Right forelimb (tissue), 1 donor: Measurements from ENCODE around the gene POU5F2.

Source experiments
- DNase-seq: peaks from one replicate; pipeline ENCODE4 v3.0.0-alpha.2; 2018

The POU5F2 gene, protein sequence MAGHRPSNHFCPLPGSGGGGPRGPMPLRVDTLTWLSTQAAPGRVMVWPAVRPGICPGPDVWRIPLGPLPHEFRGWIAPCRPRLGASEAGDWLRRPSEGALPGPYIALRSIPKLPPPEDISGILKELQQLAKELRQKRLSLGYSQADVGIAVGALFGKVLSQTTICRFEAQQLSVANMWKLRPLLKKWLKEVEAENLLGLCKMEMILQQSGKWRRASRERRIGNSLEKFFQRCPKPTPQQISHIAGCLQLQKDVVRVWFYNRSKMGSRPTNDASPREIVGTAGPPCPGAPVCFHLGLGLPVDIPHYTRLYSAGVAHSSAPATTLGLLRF

DNA sequence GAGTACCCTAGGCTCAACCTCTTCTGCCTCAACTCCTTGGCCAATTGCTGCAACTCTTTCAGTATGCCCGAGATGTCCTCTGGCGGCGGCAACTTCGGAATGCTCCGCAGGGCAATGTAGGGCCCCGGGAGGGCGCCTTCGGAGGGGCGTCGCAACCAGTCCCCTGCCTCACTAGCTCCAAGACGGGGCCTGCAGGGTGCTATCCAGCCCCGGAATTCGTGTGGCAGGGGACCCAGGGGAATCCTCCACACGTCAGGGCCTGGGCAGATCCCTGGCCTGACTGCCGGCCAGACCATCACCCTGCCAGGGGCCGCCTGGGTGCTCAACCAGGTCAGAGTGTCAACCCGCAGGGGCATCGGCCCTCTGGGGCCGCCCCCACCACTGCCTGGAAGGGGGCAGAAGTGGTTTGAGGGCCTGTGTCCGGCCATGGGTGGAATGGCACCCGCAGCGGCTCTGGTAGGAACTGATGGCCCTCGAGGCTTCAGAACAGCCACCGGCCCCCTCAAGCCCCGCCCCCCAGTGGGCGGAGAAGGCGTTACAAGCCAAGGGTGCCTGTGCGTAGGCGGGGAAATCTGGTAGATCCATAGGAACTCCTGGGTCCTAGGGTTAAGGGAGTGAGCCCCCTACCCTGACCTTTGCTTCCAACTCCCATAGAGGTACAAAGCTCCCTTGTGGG is at the start of gene POU5F2:
Gene POU5F2 (minus strand): TSS at position 465 of the 676 bp plus-strand sequence. CDS start 37 bp downstream, at position 428.
- no peak for DNase-seq

DNA sequence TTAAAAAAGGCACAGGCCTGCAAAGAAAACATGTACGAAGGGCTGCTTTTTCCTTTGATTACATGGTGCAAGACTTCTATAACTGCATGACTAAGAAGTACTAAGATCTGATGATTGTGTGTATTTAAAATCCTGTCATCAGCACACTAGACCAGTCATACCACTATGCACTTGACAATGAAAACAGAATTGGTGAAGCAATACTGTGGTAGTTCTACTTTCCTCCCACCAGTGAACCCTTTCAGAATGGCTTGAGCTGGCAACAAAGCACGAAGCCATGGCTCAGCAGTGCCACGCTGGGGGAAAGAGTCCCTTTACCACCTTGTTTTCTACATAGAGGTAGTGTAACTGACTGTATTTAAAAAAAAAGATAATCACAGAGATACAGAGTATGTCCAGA is 49.0 kb upstream of the POU5F2 start:
- DNase-seq = no peak

DNA sequence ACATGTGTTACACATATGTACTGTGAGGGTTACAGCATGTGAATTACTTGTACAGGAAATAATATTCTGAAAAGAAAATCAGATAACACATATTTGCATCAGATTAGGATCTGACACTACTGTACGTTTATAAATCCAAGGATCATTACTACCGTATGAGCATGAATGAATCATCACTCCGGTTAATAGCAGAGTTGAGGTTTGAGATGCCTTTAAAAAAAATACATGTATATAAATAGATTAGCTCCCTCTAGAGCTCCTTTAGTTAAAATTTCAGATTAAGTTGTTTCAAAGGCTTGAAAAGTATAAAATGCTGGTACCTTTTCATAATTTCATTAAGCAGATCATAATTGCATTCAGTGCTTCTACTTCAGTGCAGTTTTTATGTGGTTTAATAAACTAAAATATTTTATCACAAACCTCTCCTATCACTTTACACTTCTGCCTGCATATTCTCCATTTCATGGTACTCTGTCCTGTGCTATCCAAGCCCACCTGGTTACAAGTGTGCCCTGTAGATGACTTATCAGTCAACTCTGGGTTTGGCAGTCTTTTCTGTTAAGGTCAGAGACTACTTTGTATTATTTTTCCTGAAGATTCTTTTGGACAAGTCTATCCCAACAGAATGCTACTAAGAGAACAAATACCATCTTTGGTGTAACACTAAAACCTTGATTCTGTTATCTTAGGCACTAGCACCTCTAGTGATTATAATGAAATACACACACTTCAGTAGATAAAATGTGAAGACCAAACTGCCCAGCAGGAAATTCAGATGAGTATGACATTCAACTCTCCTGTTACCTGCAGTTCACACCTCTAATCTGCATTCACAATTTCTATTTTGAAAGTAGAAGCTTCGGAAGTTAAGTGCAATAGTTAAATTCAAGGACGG is 48.0 kb upstream of the POU5F2 start:
- no peak for DNase-seq

DNA sequence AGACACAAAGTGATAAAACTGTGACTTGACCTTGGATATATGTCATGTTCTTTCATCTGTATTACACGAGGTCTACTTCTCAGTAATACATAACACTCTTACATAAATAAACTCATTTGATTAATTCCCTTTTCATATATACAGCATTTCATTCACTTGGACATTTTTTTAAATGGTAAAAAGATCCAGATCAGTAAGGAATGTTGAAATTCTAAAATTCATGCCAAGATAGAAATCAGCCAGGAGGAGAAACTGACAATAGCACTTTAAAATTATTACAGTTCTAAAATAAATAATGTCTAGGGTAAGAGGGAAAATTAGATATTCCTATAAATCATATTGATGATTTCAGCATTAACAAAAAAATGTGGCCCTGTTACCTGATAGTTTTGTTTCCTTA is 46.2 kb upstream of the POU5F2 start:
- DNase-seq = no peak

DNA sequence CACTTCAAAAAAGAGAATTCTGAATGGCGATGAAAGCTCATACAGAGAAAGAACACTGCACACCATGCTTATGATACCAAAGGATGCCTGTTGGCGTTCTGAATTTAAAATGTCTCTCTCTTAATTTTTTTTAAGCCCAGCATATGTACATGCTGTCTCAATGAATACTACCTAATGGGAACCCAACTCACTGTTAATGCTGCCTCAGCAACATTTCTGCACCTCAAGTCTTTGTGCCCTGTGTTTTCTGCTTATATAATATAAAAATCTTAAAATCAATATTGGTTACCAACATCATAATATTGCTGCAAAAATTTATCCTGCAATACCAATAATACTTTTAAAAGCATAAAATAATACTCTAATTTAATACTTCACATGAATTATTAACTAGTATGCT is 44.1 kb upstream of the POU5F2 start:
- no peak for DNase-seq

DNA sequence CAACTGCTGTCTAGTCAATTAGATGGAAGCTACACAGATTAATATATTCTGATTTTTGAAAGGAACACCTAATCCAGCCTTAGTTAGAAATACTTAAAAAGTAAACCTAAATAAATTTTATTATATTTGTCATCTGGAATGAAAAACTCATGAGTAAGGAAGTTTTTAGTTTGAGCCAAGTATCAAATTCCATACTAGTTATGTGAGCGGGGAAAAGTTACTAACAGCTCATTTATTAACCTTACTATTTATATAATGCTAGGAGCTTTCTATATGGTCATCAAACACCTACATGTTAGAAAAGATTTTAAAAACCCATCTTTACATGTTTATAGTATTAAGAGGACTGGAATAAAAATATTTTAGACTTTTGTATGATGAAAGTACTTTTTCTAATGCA is 41.6 kb upstream of the POU5F2 start:
- no peak for DNase-seq

DNA sequence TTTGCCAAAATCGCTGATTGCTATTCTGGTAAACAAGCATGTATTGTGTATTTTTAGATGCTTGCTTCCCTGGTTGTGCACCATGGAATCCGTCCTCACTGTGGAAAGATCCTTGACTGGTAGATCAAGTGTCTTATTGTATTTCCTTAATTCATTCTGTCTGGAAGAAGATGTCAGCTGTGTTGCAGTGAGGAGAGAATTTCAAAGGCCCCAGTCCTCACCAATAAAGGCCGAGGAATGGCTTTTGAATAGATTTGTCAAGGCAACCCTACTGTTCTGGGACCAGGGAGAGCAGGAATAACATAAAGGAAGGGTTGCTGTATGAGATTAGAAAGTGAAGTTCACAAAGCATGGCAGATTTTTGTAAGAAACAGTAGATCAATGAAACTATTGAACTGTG is 36.2 kb upstream of the POU5F2 start:
- DNase-seq = no peak

DNA sequence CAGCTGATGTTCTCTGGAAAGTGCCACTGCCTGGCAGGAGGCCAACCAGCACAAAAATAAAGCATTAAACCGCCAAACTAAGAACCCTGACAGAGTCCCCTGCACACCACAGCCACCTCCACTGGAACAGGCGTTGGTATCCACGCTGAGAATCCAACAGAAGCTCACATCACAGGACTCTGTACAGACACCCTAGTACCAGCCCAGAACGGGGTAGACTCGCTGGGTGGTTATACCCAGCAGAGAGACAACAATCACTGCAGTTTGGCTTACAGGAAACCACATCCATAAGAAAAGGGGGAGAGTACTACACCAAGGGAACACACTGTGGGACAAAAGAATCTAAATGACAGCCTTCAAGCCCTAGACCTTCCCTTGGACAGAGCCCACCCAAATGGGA is 15.0 kb upstream of the POU5F2 start:
- no peak for DNase-seq

DNA sequence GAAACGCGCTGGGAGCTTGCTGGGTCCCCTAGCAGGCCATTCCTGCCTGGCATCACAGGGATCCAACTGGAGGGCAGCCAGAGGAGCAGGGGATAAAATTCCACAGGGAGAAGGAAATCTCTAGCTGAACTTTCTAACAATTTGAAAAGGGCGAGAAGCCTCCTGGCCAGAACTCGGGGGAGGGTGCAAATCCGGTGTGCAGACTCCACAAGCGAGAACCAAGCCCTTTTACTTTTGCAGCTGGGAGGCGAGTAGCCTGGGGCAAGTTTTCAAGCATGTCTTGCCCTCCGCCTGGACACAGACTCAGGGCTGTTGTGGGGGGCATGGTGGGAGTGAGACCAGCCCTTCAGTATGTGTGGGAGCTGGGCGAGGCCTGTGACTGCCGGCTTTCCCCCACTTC is 14.3 kb upstream of the POU5F2 start:
- DNase-seq = no peak

DNA sequence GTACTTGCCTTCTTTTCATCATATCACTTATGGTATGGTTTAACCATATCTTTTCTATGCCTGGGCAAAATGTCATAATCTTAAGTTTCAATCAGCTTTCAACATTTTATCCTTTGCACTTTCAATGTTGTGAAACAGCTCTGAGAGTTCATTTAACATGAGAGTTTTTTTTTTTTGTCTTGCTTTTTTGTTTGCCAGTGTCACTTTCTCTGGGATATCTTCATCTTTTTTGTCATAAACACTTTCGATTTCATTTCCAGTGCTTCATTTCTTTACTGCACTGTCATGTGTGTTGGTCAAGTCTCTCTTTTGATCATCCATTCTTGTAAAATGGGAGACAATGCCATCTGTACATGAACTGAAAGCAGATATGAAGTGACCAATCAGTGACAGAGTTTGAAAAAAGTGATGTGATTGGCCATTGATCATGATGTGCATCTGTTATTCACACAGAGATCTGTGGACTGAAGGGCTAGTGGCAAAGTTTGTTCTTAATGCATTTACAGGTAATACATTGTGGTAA is 7.5 kb upstream of the POU5F2 start:
- no peak for DNase-seq

DNA sequence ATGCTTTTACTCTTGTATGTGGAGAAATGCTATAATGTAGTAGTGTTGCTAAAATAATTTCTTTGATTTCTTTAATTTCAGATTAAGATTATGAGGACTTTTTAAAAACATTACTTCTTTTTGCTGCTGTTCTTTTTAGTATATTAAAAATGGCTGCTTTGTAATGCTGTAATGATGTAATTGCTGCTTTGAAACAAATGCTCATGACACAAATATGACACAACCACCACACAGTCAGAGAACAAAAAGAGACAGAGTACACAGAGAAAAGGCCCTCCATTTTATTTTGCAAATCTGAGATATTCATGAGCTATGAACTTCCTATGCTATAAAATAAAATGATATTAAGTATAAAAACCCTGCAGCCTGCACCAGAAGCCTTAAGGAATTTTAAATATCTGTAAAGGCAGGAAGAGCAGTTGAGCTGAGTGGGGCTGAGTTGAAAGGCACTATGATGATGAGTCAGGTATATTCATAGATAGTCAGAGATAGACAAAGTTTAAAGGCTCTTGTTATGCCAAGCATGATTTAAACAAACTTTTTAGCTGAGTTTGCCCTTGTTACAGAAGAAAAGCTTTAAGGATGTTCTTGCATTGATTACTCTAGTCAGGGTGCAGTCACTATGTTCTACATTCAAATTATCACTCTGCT is 5.1 kb upstream of the POU5F2 start:
- DNase-seq = no peak

DNA sequence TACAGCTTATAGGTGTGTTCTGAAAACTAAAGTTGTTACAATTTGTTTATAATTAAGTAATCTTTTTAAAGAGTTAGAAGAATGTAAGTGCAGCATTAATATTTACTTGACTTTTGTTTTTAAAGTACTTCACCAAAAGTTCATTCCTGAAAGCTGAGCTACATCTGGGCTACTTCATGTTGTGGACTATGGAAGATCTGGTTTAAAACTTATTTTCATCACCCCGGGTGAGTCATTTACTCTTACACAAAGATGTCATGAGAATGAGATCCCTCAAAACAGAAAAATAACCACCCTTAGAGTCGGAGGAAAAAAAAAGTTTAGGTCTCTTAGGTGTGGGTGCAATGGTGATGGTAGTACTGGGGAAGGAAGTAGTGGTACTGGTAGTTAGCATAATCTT is 5.1 kb downstream of the POU5F2 start:
- DNase-seq = no peak

DNA sequence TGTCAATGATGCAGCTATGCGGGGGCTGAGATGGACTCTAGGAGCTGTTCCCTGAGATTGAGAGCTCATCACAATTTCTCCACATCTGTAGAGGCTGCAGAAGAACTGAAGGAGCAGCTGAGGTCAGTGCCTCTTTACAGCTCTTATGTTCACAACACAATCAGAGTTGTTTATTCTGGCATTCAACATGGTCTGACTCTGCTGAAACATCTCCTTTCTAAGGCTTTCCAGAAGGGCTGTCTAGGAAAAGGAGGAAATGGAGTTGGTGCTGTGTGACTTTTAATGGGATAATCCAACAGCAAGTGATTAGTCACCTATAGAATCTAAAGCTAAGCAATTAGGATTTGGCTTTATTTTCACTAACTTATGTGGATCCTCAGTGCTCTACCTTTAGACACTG is 6.0 kb downstream of the POU5F2 start:
- no peak for DNase-seq

DNA sequence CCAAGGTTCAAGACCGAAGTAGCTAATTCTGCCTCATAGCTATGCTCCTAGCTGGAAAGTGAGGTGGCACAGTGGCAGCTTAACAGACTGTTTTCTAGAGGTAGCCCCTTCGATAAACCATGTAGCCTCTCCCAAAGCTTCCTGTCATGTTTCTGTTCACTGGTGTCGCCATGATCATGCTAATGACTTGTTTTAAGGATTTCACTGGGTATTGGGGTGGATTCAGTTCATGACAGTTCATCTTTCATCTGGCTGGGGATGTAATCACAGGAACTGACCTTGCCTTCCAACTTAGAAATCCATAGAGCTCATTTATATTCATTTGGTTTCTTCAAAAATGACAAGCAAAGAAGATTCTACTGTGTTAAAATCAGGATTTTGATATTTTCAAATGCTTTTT is 9.4 kb downstream of the POU5F2 start:
- no peak for DNase-seq

DNA sequence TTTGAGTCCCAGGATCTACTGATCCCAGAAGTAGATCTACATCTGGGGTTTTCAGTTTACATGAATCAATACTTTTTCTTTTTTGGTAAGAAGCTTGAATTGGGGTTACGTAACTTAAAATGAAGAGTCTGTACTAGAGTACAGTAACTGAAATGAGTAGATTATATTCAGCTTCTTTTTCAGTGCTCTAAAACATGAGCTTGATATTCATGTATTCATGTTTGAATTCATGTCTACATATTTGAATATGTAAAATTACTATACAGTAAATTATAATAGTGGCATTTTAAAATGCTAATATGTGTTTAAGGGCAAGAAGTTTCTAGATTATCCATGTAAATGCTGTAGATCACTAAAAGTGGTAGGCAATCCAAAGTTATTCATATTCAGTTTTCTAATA is 14.8 kb downstream of the POU5F2 start:
- no peak for DNase-seq

DNA sequence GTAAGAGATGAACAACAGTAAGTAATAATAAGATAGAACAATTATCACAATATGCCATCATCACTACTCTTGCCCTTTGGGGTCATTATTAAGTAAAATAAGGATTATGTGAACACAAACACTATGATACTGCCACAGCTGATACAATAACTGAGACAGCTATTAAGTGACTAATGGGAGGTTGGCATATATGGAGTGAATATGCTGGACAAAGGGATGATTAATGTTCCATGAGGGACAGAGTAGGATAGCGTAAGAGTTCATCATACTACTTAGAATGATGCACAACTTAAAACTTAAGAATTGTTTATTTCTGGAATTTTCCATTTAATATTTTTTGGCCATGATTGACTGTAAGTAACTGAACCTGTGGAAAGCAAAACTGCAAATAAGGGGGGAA is 16.6 kb downstream of the POU5F2 start:
- DNase-seq = no peak

DNA sequence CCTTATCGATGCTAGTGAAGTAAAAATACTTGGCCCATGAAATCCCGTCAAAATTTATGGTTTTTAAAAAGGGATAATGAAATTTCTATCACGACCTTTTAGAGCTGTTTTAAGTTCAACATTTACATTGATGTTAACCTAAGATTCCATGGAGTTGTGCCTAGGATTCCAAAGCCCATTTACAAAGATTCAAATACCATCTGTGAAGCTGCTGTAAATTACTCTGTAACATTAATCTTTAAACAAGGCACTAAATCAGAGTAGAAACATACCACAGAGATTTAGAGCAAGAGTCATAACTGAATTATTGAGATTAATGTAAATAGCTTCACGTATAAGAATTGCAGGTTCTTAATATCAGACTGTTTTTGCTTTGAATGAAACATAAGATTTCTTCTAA is 17.7 kb downstream of the POU5F2 start:
- no peak for DNase-seq

DNA sequence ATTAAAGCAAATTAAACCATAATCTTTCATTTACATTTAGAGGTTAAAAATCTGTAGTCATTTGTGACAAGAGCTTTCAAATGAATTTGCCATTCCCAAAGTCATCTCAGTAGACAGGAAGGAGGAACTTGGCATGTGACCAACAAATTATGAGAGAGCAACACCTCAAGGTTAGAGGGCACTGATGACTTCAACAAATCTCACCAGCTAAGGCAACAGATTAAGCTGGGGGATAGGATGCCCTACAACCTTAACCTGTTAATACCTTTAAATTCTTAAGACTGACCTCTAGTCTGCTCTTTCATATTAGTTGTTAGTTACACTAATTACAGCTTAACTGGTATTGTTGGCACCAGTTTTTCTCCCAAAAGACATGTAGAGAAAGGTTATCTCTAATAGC is 18.4 kb downstream of the POU5F2 start:
- no peak for DNase-seq

DNA sequence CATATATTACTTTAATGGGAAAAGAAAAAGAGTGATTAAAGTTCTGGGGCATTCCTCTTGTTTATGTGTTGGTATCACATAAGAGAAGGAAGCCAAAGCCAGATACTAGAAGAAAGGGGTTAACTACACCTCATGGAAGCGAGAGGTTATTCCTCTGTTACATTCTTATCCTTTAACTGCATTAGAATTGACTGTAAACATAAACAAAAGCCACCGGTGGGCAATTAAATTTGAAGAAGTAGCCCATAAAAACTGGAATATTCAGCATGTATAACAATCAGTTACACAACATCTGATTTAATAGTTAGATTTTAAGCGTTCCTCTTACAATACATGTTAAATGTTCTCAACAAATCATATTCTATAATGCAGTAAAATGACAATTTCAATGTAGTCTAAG is 18.8 kb downstream of the POU5F2 start:
- DNase-seq = no peak

DNA sequence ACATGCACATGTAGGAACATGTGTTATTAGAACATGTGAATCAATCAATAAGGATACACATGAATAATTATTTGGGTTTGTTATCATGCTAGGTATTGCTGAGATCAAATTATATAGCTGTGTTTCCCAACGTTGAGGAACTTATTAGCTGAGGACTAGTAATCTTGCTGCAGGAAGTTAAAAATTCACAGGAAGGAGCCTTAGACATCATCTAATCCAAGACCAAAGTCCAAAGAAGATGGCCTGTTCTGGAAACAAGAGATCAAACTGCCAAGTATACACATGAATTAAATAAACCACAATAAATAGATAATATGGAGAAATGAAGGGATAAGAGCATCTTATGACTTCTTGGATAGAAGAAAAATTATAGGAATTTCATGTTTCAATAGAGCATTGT is 19.9 kb downstream of the POU5F2 start:
- DNase-seq = no peak

DNA sequence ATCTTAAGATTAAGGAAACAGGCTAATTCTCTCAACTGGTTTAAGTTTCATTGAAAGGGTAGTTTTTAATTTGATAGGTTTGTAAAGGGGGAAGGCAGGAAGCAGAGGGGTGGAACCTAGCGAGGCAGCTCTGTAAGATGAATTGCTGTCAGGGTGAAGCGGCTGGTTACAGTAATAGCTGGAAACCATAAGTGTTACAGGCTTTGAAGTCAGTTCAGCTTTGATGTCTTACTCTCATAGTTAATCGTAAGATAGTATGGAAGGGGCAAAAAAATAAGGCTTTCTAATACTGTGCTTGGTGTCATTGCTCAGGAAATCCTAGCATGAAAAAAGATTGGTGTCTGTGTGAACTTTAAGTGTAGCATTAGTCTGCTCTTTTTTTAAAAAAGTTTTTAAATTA is 20.3 kb downstream of the POU5F2 start:
- no peak for DNase-seq

DNA sequence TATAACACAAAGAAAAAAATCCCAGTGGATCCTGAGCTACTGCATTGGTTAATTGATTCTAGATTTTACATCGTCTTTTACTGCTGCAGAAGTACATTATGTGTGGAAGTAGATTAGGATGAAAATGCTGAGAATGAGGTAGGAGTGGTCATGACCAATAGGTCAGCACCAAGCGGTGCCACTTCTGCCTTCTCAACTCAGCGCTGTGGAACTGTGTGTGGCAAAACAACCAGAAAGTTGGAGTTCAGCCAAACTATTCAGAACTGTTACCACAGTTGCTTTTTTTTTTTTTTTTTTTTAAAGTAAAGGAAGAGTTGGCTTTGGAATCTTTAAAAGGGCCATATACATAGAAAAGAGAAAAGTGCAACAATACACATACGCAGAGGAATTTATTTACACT is 24.2 kb downstream of the POU5F2 start:
- DNase-seq = no peak

DNA sequence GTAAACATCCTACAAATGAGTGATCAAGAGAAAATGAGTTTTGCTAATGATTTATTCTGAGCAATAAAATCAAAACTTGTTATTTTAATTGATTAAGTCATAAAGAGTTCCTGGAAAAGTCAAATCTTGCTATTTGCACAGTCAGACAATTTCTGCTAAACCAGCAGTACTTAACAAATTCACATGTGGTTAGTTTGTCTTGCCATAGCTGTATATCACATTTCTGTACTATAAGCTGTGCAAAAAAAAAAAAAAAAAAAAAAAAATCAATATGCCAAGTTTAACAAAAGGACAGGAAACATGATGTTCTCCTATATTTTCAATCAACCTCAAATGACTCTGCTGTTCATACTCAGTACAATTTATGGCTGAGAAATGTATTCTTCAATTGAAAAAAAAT is 24.9 kb downstream of the POU5F2 start:
- DNase-seq = no peak
